ENCODE measurements around the gene ZNF415.
"Not testable (repeated sequence)": the region's sequence is repeated elsewhere in the genome, so short reads cannot be mapped to it uniquely, and the experiment has no call there.

The ZNF415 gene

DNA sequence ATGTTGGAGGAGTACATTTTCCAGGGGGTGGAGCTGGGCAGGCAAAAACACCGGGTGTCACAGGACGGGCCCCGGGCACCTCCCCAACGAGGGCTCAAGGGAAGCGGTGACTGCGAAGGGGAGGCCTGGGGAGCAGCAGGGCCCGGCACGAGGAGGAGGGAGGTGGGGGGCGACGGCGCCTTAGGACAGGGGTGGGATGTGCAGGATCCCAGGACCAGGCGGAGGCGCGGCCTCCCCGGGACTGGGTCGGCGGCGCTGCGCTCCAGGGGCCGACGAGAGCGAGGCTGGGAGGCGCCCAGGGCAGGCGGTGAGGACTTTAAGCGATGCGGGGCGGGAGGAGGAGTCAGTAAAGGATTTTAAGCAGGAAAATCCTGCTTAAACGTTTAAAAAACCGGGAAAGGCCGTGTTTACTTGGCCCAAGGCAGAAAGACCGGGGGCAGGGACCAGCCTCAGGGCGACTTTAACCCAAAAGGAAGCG lies 29.9 kb downstream of the ZNF415 start:
- peak; percentile 2 to 17 (median 11) for DNase-seq (ENCODE audit: low read depth in 3 of 3)

DNA sequence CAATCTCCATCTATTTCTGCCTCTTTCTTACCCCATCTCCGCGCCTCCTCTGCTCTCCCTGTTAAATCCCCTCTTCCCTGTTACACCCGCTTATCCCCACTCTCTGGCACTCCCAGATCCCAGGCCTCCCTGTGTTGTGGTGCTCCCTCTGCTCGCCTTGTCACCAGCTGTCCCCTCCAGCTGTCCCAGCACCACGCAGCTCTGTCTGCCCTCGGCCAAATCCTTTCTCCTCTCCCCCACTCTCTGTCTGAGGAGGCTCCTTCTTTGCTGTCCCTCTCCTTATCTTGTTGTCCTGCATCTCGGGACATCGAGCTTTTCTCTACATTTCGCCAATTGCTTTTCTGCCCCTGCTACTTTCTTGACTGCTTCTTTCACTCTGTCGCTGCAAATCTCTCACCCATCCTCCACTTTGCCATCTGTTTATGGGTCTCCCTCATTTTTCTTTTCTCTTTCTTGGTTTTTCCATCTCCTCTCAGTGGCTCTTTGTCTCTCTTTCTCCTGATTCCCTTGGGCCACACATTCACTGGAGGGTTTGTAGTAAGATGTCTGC lies 30.4 kb downstream of the ZNF415 start:
- DNase-seq (ENCODE audit: low read depth in 3 of 3) = no peak

DNA sequence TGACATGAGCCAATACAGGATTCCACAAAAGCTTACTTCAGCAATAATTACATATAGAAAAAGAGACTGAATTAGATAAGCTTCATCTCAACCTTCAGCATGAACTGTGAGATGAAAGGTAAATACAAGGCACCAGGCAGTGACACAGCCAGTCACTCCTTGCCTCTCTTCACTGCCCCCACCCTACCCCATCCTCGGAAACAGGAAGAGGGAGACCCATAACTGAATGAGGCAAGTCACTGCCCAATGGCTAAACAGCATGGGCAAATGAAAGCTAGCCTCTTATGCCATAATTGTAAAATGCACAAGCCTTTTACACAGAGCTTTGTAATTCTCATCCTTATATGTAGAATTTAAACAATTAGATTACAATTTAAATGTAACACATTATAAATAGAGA lies 31.2 kb downstream of the ZNF415 start:
- DNase-seq (ENCODE audit: low read depth in 3 of 3) = no peak

DNA sequence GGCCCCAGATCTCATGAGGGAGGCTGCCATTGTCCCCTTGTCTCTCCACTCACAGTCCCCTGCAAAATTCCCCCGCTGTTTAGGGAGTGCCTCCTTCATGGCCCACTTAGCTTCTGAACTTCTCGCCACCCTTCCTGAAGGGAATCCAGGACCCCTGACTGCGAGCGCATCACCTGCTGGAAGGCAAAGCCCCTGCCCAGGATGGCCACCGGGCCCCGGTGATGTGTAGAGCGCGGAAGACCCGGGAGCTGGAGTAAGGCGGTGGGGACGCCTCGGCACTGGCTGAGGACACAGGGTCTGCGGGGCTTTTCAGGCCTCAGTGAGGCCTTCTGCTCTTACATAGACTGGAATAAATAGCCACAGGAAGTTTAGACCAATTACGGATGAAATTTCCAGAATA lies 34.1 kb downstream of the ZNF415 start:
- DNase-seq (ENCODE audit: low read depth in 3 of 3) = not testable (repeated sequence)

DNA sequence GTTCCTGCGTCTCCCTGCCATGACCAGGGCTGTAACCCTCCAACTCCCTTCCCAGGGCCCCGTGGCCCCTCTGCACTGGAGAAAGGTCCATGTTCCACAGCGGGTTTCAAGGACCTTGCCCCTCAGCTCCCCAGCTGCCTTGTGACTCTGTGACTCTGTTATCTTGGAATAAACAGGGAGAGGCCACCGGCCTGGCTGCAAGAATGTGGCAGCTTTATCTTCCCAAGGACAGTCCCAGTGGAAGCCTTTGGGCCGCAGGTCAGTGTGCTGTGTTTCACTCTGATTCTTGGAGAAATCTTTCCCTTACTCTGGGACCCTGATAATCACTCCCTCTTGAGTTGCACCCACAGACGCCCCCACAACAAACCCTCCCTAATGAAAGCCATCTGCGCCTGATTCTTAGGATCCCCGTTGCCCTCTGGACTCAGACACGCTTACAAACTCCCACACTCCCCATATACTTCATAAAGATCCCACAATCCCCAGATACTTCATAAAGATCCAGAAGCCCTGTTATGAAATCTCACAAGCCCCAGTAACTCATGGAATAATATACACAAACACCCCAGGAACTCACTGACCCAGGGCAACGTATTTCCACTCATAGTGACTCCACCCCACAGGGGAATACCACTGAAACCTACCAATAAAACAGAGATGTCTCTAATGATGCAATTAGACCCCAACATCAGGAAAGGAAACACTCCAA lies 35.6 kb downstream of the ZNF415 start:
- not testable (repeated sequence) for DNase-seq (ENCODE audit: low read depth in 3 of 3)

DNA sequence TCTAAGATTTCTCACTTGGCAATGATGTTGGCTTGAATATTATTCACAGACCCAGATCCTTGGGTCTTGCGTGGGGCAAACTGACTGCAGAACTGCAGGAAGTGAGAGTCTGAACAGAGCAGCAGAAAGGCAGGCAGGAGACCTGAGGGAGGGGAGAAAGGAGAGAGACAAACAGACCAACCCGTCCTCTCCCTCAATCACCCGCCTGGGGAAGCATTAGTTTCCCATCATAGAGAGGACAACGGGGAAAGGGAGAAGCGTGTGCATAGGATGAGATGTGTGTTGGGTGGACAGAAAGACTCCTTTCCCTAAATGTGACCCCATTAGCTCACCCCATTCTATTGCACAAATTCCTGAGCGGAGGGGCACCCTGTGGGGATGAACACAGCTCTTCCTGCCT lies 36.1 kb downstream of the ZNF415 start:
- not testable (repeated sequence) for DNase-seq (ENCODE audit: low read depth in 3 of 3)

DNA sequence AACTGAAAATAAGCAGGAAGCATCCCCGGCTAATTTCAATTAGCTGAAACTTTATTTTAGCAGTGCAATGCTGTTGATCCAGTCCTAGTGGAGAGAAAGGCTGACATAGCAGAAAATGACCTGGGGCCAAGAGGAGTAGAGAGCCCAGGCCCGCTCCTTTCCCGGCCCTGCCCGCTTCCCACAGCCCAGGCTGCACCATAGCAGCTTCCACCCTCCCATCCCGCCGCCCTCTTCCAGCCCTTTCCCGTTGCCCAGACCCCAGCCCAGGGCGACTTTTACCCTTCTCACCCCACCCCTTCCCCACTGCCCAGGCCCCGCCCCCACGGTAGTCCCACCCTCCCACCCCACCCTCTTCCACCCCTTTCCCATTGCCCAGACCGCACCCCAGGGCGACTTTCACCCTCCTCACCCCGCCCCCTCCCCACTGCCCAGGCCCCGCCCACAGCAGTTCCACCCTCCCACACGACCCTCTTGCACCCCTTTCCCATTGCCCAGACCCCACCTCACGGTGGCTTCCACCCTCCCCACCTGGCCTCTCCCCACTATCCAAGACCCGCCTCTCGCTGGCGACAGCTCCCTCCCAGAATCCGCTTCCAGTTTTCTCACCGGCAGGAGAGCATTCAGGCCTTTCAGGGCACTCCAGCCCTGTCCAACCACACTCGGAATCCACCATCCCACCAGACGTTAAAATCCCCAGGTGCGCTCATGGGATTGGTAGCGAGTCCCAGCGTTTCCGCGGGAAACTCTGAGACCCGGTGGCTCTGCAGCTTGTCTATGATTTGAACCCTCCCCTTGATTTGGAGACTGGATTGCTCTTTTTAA lies 37.7 kb downstream of the ZNF415 start:
- no peak for DNase-seq (ENCODE audit: low read depth in 3 of 3)

DNA sequence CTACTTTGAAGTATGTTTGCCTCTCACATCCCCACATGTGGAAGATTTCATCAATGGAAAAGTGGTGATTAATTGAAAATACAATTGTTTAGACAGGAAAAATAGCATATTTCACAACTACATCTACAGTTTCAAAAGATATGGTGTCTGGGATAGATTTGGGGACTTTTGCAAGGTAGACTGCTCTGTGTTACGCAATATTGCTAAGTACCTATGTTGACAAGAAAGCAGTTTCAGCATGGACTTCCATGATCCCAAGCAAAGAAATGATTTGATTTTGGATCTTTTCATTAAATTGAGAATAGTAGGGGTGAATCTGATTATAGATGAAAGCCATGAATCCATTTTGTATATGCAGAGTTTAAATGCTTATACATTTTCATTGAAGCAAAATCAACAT lies 40.0 kb downstream of the ZNF415 start:
- no peak for DNase-seq (ENCODE audit: low read depth in 3 of 3)

DNA sequence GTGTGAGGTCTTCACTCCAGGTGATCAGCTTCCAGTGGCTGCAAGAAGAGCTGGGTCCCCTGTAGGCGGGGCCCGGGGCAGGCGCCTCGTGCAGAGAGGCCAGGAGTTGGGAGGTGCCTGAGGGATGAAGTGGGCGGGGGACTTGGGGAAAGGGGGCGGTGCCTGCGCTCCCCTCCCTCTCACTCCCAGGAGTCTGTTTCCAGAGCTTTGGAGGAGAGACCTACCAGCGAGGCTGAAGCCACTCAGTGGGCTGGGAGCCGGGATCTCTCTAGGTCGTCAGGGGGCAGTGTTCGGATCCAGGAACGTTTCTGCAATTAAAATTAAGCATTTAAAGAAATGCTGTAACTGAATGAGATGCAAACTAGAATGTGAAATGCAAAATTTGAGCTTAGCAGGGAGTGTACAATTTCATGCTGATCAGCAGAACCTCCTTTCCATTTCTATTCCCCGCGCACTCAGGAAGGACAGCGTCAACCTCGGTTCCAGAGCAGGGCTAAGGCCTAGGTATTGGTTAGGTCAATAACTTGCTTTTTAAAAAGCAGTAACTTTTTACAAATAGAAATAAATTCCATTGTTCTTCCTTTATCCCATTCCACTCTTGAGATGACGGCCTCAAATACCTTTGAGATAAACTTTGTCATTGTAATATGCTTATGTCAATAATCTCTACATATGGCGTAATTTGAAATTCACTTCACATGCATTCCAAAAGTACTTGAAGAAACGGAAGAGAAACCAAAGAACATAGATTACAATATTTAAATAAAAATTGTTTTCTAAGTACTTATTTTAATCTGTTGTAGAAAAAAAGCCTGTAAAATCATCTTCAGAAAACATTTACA lies 41.1 kb downstream of the ZNF415 start:
- DNase-seq (ENCODE audit: low read depth in 3 of 3) = no peak

DNA sequence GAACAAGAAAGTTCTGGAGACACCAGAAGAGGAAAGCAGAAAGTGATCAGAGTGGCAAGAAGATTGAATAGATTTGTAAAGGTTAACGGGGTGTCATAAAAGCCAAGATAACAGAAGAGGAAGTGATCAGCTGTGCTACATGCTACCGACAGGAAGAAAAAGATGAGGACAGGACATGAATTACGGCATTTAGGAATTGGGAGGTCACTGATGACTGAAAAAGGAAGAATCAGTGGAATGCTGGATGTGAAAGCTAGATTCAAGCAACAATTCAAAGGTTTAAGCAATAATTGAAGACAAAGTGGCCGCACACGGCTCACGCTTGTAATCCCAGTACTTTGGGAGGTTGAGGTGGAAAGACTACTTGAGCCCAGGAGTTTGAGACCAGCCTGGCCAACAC lies 44.6 kb downstream of the ZNF415 start:
- DNase-seq (ENCODE audit: low read depth in 3 of 3) = no peak

DNA sequence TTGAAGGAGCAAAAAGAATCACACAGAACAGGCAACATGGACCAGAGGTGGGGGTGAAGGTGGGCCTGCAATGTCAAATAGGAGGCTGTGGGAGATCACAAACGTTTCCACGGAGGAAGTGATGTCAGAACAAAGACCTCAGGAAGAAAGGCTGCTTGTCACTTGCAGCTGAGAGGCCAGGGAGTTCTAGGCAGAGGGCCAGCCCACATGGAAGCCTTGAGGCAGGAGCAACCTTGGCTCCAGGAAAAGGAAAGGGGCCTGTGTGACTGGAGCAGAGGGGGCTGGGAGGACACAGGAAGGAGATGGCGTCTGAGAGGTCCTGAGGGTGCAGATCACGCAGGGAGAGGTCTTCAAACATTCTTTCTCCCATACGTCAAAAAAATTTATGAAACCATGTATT lies 45.8 kb downstream of the ZNF415 start:
- no peak for DNase-seq (ENCODE audit: low read depth in 3 of 3)

DNA sequence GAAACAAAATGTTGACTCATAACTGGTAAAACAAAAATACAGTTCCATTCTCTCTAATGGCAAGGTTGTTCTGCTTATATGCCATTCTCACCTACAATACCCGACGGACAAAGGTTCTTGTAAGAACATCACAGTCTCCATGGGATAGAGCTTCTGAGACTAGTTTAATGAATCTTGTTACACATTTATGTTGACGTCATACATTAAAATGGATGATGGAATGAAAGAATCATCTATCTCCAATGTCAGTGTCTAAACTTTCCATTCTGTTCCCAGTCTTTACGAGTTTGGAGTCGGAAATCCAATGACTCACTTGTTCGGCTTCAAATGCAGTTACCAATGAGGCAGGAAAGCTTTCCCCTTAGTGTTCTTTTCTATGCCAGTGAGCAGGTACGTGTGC lies 47.2 kb downstream of the ZNF415 start:
- DNase-seq (ENCODE audit: low read depth in 3 of 3) = no peak

DNA sequence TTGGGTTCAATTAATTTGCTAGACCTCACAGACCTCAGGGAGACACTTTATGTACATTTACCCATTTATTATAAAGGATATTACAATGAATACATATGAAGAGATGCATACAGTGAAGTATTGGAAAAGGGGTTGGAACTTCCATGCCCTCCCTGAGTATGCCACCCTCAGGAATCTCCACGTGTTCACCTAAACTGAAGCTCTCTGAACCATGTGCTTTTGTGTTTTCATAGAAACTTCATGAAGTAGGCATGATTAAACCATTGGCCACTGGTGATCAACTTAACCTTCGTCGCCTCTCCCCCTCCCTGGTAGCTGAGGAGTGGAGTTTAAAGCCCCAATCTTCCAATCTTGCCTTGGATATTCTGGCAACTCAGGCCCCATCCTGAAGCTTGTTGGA lies 49.8 kb downstream of the ZNF415 start:
- no peak for DNase-seq (ENCODE audit: low read depth in 3 of 3)

DNA sequence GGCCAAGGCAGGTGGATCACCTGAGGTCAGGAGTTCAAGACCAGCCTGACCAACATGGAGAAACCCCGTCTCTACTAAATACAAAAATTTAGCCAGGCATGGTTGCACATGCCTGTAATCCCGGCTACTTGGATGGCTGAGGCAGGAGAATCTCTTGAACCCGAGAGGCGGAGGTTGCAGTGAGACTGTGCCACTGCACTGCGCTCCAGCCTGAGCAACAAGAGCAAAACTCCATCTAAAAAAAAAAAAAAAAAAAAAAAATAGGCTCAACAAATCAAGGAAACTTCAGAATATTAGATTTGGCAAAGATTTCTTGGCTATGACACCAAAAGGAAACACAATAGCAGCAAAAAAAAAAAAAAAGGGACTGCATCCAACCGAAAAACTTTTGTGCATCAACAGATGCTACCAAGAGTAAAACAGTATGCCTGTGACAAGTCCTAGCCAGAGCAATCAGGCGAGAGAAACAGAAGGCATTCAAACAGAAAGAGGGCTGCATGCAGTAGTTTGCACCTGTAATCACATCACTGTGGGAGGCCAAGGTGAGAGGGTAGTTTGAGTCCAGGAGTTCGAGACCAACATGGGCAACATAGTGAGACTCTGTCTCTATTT lies 53.3 kb downstream of the ZNF415 start:
- no peak for DNase-seq (ENCODE audit: low read depth in 3 of 3)

DNA sequence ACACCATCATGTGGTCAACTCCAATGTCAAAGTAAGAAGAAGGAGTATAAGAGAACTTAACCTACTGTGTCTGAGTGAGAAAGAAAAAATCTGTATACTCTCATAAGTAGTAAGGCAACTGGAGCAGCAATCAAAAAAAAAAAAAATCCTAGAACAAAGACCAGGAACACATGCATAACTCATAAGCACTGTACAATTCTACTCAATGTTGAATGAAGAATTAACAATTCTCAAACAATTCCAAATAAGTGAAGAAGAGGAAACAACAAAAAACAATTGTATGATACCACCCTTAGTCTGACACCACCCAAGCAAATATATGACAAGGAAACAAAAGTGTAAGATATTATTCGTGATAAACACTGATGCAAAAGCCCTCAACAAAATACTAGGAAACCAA lies 54.0 kb downstream of the ZNF415 start:
- DNase-seq (ENCODE audit: low read depth in 3 of 3) = no peak

DNA sequence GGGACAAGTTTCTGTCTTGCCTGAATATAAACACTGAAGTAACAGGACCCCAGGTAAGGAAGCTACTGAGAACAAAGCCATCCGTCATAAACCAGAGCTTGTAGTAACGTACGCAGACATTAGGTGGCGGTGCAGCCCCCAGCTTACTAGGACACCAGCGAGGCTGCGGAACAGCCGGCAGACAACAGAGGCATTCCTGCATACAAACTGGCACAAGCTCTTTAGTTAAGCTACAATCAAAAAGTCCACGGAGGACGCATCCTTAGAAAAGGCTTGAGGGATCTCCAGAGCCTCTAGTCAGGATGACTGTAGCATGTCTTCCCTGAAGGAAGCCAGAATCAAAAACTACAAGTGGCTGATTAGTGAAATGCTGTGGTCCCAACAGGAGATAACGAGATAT lies 55.7 kb downstream of the ZNF415 start:
- DNase-seq (ENCODE audit: low read depth in 3 of 3) = no peak

DNA sequence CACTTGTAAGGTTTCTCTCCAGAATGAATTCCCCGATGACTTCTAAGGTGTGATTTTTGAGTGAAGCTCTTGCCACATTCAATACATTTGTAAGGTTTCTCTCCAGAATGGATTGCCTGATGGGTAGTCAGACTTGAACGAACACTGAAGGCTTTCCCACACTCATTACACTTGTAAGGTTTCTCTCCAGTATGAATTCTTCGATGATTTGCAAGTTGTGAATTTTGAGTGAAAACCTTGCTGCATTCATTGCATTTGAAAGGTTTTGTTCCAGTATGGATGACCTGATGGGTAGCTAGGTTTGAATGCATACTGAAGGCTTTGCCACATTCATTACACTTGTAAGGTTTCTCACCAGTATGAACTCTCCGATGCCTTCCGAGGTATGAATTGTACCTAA lies 63.9 kb downstream of the ZNF415 start:
- DNase-seq (ENCODE audit: low read depth in 3 of 3) = no peak

DNA sequence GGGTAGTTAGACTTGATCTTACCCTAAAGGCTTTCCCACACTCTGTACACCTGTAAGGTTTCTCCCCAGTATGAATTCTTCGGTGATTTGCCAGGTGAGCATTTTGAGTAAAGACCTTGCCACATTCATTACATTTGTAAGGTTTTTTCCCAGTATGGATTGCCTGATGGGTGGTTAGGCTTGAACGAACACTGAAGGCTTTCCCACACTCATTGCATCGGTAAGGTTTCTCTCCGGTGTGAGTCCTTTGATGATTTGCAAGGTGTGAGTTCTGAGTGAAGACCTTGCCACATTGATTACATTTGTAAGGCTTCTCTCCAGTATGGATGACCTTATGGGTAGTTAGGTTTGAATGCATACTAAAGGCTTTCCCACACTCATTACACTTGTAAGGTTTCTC lies 64.5 kb downstream of the ZNF415 start:
- no peak for DNase-seq (ENCODE audit: low read depth in 3 of 3)

DNA sequence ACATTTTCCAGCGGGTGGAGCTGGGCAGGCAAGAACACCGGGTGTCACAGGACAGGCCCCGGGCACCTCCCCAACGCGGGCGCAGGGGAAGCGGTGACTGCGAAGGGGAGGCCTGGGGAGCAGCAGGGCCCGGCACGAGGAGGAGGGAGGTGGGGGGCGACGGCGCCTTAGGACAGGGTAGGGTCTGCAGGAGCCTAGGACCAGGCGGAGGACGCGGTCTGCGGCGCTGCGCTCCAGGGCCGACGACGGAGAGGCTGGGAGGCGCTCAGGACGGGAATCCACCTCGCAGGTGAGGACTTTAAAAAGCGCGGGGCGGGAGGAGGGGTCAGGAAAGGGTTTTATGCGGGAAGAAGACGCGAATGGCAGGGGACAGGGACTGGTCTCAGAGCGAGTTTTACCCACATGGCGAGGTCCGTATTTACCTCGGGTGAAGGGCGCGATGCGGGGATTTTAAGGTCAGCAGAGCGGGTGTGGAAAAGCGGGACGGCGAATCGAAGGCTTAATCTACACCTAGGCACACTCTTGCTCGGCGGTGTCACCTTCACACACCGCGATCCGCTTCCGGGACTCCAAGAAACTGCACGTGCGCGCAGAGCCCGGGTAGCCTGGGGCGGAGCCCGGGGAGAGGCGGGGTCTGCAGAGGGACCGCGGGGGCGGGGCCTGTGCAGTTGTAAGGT lies 74.7 kb downstream of the ZNF415 start:
- DNase-seq (ENCODE audit: low read depth in 3 of 3) = no peak

All from stimulated activated CD4-positive, alpha-beta T cell treated with anti-CD3 and anti-CD28 coated beads, TNF-alpha, amount 100 ng/mL, for 4 hours (primary cell).